RCC 7860 (cell line): Measurements from ENCODE around the gene GAN.
A peak's percentile ranks its signal among the peaks of the same experiment; 100 is the strongest.
"Not testable (repeated sequence)": the region's sequence is repeated elsewhere in the genome, so short reads cannot be mapped to it uniquely, and the experiment has no call there.

Source experiments
- DNase-seq: peaks from one replicate; pipeline ENCODE4 v3.0.0-alpha.2; 2015; ENCODE audit warnings: low spot score
- FAIRE-seq: peaks from 2 replicates; lab custom pipeline; 2012; peaks lifted over from hg19 to GRCh38; lab: Jason Lieb, UNC

GAN gene

GRCh38 chr16:81397058-81397878 lies 82.5 kb downstream of the GAN start:
- FAIRE-seq (no peak), DNase-seq (no peak)

DNA sequence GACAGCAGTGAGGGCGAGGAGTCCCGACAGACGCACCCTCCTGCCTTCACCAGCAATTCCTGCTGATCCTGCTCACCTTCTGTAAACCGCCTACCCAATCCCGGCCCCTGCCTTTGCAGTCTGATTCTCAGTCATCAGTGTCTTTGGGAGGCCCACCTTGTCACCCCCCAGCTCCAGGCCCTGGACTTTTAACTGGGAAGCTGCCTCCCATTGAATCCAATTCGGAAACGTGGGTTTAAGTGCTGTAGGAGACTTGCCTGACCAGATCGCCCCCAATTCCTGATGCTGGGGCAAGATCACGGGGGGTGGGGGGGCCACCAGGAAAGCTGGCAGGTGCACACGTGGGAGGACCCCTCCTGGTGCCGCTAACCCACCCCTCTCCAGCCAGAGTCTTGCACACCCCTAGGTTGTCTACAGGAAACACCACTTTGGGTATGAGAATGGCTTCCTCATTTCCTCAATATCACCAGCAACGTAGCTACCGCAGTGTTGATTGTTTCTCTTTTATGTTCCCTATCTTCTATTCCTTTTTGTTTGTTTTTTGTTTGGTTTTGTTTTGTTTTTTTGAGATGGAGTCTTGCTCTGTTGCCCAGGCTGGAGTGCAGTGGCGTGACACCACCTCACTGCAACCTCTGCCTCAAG lies 83.2 kb downstream of the GAN start:
- DNase-seq = no peak
- FAIRE-seq = no peak

- DNase-seq (no peak), FAIRE-seq (no peak)
Observed at GRCh38 chr16:81399909-81400308, 85.1 kb downstream of the GAN start.

DNA sequence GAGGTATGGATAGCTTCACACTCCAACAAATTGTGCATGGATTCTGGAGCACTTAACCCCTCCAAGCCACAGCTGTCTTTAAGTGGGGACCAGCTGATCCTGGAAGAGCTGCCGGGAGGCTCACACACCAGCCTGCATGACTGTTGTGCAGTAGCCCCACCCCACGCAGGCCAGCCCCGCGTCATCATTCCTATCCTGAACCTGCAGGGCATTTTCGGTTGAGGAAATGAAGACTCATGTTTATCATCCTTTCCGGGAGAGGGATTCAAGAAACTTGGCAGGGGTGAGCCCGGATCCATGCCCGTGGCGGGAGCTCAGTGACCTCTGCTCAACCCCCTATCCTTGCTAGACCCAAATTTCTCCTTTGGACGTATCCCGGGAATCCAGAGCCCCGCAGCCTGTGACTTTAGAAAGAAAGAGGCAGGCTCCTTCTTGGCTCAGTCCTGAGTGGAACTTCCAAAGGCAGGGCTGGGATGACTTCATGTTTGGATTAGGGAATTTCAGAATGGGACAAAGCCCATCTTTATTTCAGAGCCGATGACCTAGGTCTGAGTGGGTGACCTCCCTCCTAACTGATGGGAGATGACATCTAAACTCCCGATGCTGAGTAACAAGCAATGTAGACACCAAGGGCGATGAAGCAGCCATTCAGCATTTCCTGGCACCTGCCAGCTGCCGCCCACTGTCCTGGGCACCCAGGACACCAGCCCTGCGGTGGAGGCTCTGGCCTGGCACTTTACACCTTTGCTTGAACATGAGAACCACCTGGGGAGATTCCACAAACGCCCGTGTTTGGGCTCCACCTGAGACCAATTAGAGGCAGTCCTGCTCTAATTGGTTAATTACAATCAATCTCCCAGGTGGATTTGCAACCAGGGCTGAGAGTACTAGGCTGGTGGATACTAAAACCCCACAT lies 86.5 kb downstream of the GAN start:
- FAIRE-seq (no peak), DNase-seq (peak; percentile 56)

DNA sequence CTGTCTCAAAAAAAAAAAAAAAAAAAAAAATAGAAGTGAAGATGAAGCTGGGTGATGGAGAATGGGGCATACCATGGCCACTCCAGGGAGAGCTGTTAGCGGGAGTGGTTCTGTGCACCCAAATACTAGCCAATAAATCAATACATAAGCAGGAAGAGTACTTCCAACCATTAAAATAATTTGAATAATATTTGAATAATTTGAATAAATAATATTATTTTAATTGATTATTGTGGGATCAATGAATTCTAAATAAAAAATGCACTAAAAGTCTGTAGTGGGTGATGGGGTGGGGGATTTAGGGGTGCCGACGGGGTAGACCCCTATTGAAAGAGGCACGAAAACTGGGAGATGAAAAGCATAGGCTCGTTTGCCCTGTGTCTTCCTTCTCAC lies 88.4 kb downstream of the GAN start:
- FAIRE-seq (no peak), DNase-seq (no peak)

GRCh38 chr16:81403601-81404391 lies 89.0 kb downstream of the GAN start:
- FAIRE-seq (no peak), DNase-seq (peak; percentile 74)

- not testable (repeated sequence) for DNase-seq, FAIRE-seq
Observed at GRCh38 chr16:81405002-81405401, 90.2 kb downstream of the GAN start.

- peak; percentile 93 for FAIRE-seq
- DNase-seq = peak; percentile 98
Observed at GRCh38 chr16:81405702-81406113, 90.9 kb downstream of the GAN start.

- no peak for FAIRE-seq
Observed at GRCh38 chr16:81408409-81408950, 93.7 kb downstream of the GAN start.

DNA sequence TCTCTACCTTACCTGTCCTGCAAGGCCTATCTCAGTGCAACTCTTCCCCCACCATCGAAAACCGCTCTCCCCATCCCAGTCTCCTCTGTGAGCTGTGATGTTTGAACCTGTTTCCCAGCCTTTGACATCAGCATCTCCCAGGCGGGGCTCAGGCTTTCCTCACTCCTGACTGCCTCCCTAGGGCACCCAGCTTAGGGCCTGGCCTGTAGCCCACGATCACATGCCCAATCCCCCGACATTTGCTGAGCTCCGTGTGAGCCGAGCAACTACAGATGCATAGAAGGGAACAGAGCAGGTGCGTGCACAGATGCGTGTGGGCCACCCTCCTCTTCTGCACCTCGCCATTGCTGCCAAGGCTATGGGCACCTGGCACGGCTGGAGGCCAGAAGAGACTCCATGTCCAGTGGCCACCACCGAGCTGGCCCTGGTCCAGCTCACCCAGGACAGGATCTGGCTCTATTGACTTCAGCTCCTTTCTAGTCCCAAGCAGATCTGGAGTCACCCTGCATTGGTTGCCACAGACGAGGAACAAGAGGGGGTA lies 94.3 kb downstream of the GAN start:
- no peak for DNase-seq
- no peak for FAIRE-seq

More at GRCh38 chr16:81408409-81408950, 93.7 kb downstream of the GAN start:
- DNase-seq = no peak

DNA sequence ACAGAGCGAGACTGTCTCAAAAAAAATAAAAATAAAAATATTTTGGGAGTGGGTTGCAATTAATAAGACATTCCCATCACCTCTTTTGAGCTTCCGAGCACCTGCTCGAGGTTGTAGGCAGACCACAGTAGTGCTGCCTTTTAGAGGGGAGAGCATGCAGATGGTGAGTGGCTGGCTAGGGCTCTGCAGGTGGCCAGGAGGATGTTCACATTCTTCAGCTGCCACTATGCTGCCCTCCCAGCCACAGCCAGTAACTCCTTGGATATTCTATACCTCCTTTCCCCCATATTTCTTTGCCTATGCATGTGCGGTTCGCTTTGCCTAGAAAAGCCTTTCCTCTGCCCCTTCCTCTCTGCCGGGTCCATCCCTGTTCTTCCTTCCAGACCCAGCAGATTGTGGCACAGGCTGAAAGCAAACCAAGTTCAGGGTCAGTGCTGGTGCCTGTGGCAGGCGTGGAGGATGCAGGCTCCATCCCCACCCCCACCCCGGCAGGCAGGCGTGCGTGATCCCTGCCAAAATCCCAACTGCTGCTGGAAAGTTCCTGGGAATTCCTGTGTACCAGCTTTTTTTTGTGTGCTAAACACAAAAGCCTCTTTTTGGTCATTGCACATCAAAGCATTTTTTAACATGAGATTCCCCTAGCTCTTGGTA lies 96.0 kb downstream of the GAN start:
- DNase-seq = no peak
- FAIRE-seq = no peak

- DNase-seq = no peak
- no peak for FAIRE-seq
Observed at GRCh38 chr16:81413245-81413990, 98.7 kb downstream of the GAN start.

- DNase-seq (no peak), FAIRE-seq (no peak)
Observed at GRCh38 chr16:81415751-81416150, 101.0 kb downstream of the GAN start.

DNA sequence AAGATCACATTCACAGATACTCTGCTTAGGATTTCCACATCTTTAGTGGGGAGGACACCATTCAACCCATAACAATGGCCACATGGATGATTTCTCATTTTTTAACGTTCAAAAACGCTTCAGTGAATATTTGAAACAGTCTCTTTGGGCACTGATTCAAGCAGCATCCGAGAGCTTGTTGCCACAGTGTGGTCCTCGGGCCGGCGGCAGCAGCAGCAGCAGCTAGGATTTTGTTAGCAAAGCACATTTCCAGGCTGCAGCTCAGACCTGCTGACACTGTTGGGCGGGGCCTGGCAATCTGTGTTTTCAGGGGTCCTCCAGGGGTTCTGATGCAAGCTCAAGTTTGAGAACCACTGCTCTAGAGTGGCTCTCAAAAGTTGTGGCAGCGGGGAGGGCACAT lies 102.0 kb downstream of the GAN start:
- no peak for DNase-seq
- FAIRE-seq = no peak

GRCh38 chr16:81417210-81417609 lies 102.4 kb downstream of the GAN start:
- FAIRE-seq (no peak), DNase-seq (no peak)

GRCh38 chr16:81419806-81420205 lies 105.0 kb downstream of the GAN start:
- no peak for FAIRE-seq
- no peak for DNase-seq

DNA sequence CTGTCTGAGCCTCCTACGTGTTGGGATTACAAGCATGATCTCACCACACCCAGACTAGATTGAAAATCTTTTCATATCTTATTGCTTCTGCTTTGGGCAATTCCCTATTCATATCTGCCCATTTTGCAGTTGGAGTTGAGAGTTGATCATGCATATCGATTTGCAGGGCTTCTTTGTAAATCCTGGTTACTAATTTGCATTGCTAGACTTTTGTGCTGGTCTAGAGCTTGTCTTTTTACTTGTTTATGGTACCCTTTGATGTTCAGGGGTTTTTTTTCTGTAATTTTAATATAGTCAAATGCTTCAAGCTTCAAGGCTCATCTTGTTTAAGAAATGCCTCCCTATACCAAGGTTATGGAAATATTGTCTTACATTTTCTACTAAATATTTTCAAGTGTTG lies 106.4 kb downstream of the GAN start:
- FAIRE-seq = no peak
- no peak for DNase-seq

DNA sequence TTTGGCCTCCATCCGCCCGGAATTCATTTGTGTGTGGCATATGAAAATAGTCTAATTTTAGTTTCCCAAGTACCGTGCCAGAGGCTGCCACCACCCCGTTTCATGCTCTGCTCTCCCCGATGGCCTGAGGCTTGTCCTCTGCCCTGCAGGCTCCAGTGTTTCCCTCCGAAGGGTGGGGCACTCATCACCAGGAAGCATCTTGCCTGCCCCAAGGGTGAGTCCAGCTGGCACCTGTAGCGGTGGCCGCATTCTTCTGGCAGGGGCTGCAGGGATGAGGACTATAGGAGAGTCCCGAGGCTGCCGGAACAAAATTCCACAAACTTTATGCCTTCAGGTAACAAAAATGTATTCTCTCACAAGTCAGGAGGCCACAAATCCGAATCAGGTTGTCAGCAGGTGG lies 106.8 kb downstream of the GAN start:
- DNase-seq (no peak), FAIRE-seq (no peak)

DNA sequence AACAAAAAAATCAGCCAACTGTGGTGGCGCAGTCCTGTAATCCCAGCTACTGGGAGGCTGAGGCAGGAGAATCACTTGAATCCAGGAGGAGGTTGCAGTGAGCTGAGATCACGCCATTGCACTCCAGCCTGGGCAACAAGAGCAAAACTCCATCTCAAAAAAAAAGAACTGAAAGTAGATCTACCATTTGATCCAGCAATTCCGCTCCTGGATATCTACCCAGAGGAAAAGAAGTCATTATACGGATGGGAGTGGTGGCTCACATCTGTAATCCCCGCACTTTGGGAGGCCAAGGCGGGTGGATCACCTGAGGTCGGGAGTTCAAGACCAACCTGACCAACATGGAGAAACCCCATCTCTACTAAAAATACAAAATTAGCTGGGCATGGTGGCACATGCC lies 107.4 kb downstream of the GAN start:
- DNase-seq, FAIRE-seq: not testable (repeated sequence)
